ENCODE results near the gene VAV3.

Gene VAV3

GRCh38 chr1:107803579-107803978, 161.4 kb downstream of the VAV3 start:
- in situ Hi-C loops (cut with HindIII; ENCODE audit: low pct_ligation_motif_present, low sequenced_read_pairs) = no loop called here
- H3K27me3 ChIP-seq (replicated peaks) = no peaks in the 10 kb centered on the region
- DNase-seq = no peak
- no peak overlapping the region for H3K4me3 ChIP-seq (ENCODE audit: low read depth, low read length)
- TF ChIP-seq CTCF (IDR thresholded peaks at IDR 0.05; ENCODE audit: low read depth, low read length, missing control alignments) = no peak
- no peak overlapping the region for H3K27ac ChIP-seq
- H3K36me3 ChIP-seq (replicated peaks) = no peaks in the 10 kb centered on the region

- H3K27me3 ChIP-seq (replicated peaks) = no peaks in the 10 kb centered on the region
- no peak overlapping the region for H3K27ac ChIP-seq
- H3K36me3 ChIP-seq (replicated peaks) = no peaks in the 10 kb centered on the region
- in situ Hi-C loops (cut with HindIII; ENCODE audit: low pct_ligation_motif_present, low sequenced_read_pairs) = no loop called here
- no peak for TF ChIP-seq CTCF (IDR thresholded peaks at IDR 0.05; ENCODE audit: low read depth, low read length, missing control alignments)
- DNase-seq = no peak
- no peak overlapping the region for H3K4me3 ChIP-seq (ENCODE audit: low read depth, low read length)
Observed at GRCh38 chr1:107802654-107803053, 162.3 kb downstream of the VAV3 start.

- Histone ChIP-seq H3K27me3 (replicated peaks) (no peaks in the 10 kb centered on the region), H3K4me3 (ENCODE audit: low read depth, low read length) (no peak overlapping the region), H3K27ac (no peak overlapping the region), H3K36me3 (replicated peaks) (no peaks in the 10 kb centered on the region)
- TF ChIP-seq CTCF (IDR thresholded peaks at IDR 0.05; ENCODE audit: low read depth, low read length, missing control alignments) = no peak
- in situ Hi-C loops (cut with HindIII; ENCODE audit: low pct_ligation_motif_present, low sequenced_read_pairs) = loop anchor here (25.0 kb wide), 1 partner anchor 341 kb away; no protein-coding TSS in a partner anchor
- DNase-seq = no peak
Observed at GRCh38 chr1:107795994-107796393, 169.0 kb downstream of the VAV3 start.

GRCh38 chr1:107795441-107795840, 169.5 kb downstream of the VAV3 start:
- H3K27ac ChIP-seq = no peak overlapping the region
- no peaks in the 10 kb centered on the region for H3K27me3 ChIP-seq (replicated peaks)
- DNase-seq = no peak
- in situ Hi-C loops (cut with HindIII; ENCODE audit: low pct_ligation_motif_present, low sequenced_read_pairs) = loop anchor here (25.0 kb wide), 1 partner anchor 342 kb away; no protein-coding TSS in a partner anchor
- no peak for TF ChIP-seq CTCF (IDR thresholded peaks at IDR 0.05; ENCODE audit: low read depth, low read length, missing control alignments)
- no peaks in the 10 kb centered on the region for H3K36me3 ChIP-seq (replicated peaks)
- H3K4me3 ChIP-seq (ENCODE audit: low read depth, low read length) = no peak overlapping the region

- DNase-seq = no peak
- in situ Hi-C loops (cut with HindIII; ENCODE audit: low pct_ligation_motif_present, low sequenced_read_pairs) = loop anchor here (25.0 kb wide), 1 partner anchor 343 kb away; no protein-coding TSS in a partner anchor
- no peak for TF ChIP-seq CTCF (IDR thresholded peaks at IDR 0.05; ENCODE audit: low read depth, low read length, missing control alignments)
Observed at GRCh38 chr1:107794571-107794970, 170.4 kb downstream of the VAV3 start.

GRCh38 chr1:107793896-107794453, 171.0 kb downstream of the VAV3 start:
- TF ChIP-seq CTCF (IDR thresholded peaks at IDR 0.05; ENCODE audit: low read depth, low read length, missing control alignments) = no peak
- in situ Hi-C loops (cut with HindIII; ENCODE audit: low pct_ligation_motif_present, low sequenced_read_pairs) = loop anchor here (25.0 kb wide), 1 partner anchor 343 kb away; no protein-coding TSS in a partner anchor
- H3K27me3 ChIP-seq (replicated peaks) = no peaks in the 10 kb centered on the region
- H3K27ac ChIP-seq = no peak overlapping the region
- no peaks in the 10 kb centered on the region for H3K36me3 ChIP-seq (replicated peaks)
- no peak overlapping the region for H3K4me3 ChIP-seq (ENCODE audit: low read depth, low read length)
- DNase-seq = no peak

More at GRCh38 chr1:107794571-107794970, 170.4 kb downstream of the VAV3 start:
- Histone ChIP-seq H3K4me3 (ENCODE audit: low read depth, low read length) (no peak overlapping the region), H3K36me3 (replicated peaks) (no peaks in the 10 kb centered on the region), H3K27ac (no peak overlapping the region), H3K27me3 (replicated peaks) (no peaks in the 10 kb centered on the region)
